IMR-90 (cell line): ENCODE results near the gene IVNS1ABP. TPM values are rescaled to one million over a fixed set of nuclear protein-coding genes. Genes with fewer than 3 reads are reported as not detected.
A peak's percentile ranks its signal among the peaks of the same experiment; 100 is the strongest.

Source experiments
- ATAC-seq: fragments of 200-7000 bp; cut with Tn5 transposase; 2 replicates; pipeline ENCODE4 v1.9.1; 2020; ENCODE audit warnings: low read depth, mild to moderate bottlenecking, moderate library complexity
- BruUV-seq: library from RNA; stranded (reverse); fragments of 400-500 nt; replicated peaks from 2 replicates; lab custom pipeline; 2021; lab: Mats Ljungman, UMichigan
- CTCF ChIA-PET: fragments of 300-600 bp; formaldehyde crosslinking; extraction: SDS; loops from one replicate; lab custom pipeline; 2021; ENCODE audit warnings: antibody characterized with exemption; lab: Yijun Ruan, JAX
- POLR2A ChIA-PET: fragments of 300-600 bp; sonication (Branson Sonifier 250); formaldehyde crosslinking; loops from one replicate; lab custom pipeline; 2022; ENCODE audit warnings: antibody characterized with exemption; ENCODE audit not compliant: unreplicated experiment; lab: Charles Lee
- DNase-seq: peaks from one replicate; pipeline ENCODE4 v3.0.0; 2013
- H2AFZ ChIP-seq: replicated peaks from 2 replicates; pipeline ENCODE3; 2013; ENCODE audit warnings: low read length, mild to moderate bottlenecking; ENCODE audit not compliant: poor library complexity
- H2AK5ac ChIP-seq: 2 replicates; pipeline ENCODE4 v1.6.1; 2013; ENCODE audit warnings: low read depth, low read length, inconsistent platforms
- H2AK9ac ChIP-seq: replicated peaks from 2 replicates; pipeline ENCODE3; 2013; ENCODE audit warnings: mild to moderate bottlenecking, low read depth, low read length, moderate library complexity; ENCODE audit not compliant: poor library complexity
- H2BK120ac ChIP-seq: 2 replicates; pipeline ENCODE4 v1.6.1; 2013; ENCODE audit warnings: low read depth, low read length, inconsistent platforms
- H2BK15ac ChIP-seq: 3 replicates; pipeline ENCODE4 v1.6.1; 2013; ENCODE audit warnings: low read depth, low read length, inconsistent platforms
- H2BK20ac ChIP-seq: 2 replicates; pipeline ENCODE4 v1.6.1; 2013; ENCODE audit warnings: low read depth, mild to moderate bottlenecking, inconsistent platforms, low read length, moderate library complexity
- H2BK5ac ChIP-seq: 2 replicates; pipeline ENCODE4 v1.6.1; 2013; ENCODE audit warnings: mild to moderate bottlenecking, low read depth, low read length, inconsistent platforms; ENCODE audit not compliant: poor library complexity, severe bottlenecking
- H3K14ac ChIP-seq: replicated peaks from 2 replicates; pipeline ENCODE4 v1.6.1; 2013; ENCODE audit warnings: low read depth, low read length, inconsistent platforms
- H3K18ac ChIP-seq: 2 replicates; pipeline ENCODE4 v1.6.1; 2013; ENCODE audit warnings: low read depth, low read length, control low read depth
- H3K23ac ChIP-seq: 2 replicates; pipeline ENCODE4 v1.6.1; 2013; ENCODE audit warnings: low read depth, low read length, inconsistent platforms
- H3K27ac ChIP-seq: 2 replicates; pipeline ENCODE4 v1.5.1; 2013; ENCODE audit warnings: mild to moderate bottlenecking, control low read depth, low read length; ENCODE audit not compliant: insufficient read depth
- H3K27me3 ChIP-seq: 2 replicates; pipeline ENCODE4 v1.6.1; 2013; ENCODE audit warnings: low read length; ENCODE audit not compliant: control insufficient read depth, insufficient read depth
- H3K36me3 ChIP-seq: 2 replicates; pipeline ENCODE4 v1.6.1; 2013; ENCODE audit warnings: low read length, mixed read lengths; ENCODE audit not compliant: control insufficient read depth, insufficient read depth
- H3K4ac ChIP-seq: 2 replicates; pipeline ENCODE4 v1.6.1; 2013; ENCODE audit warnings: low read depth, low read length, inconsistent platforms
- H3K4me1 ChIP-seq: 2 replicates; pipeline ENCODE4 v1.6.1; 2013; ENCODE audit warnings: low read length, mixed read lengths; ENCODE audit not compliant: control insufficient read depth, insufficient read depth
- H3K4me2 ChIP-seq: 2 replicates; pipeline ENCODE4 v1.6.1; 2013; ENCODE audit warnings: low read depth, mild to moderate bottlenecking, control low read depth, low read length, moderate library complexity
- H3K4me3 ChIP-seq: 2 replicates; pipeline ENCODE4 v1.5.1; 2013; ENCODE audit warnings: low read depth, mild to moderate bottlenecking, control low read depth, low read length, moderate library complexity; ENCODE audit not compliant: insufficient read depth
- H3K56ac ChIP-seq: 2 replicates; pipeline ENCODE4 v1.6.1; 2013; ENCODE audit warnings: low read length, inconsistent platforms; ENCODE audit not compliant: insufficient read depth; ENCODE audit errors: extremely low read depth
- H3K79me1 ChIP-seq, 2 experiments: 2 replicates each; pipeline ENCODE4 v1.6.1; 2013; ENCODE audit warnings: low read length in 2 of 2, inconsistent platforms in 1 of 2, low read depth in 1 of 2
- H3K9ac ChIP-seq: 2 replicates; pipeline ENCODE4 v1.6.1; 2013; ENCODE audit warnings: low read depth, low read length, control low read depth
- H3K9me1 ChIP-seq: 2 replicates; pipeline ENCODE4 v1.6.1; 2013; ENCODE audit warnings: low read length, inconsistent platforms; ENCODE audit not compliant: insufficient read depth
- H3K9me3 ChIP-seq: 2 replicates; pipeline ENCODE4 v1.6.1; 2013; ENCODE audit warnings: low read length; ENCODE audit not compliant: control insufficient read depth, insufficient read depth
- H4K20me1 ChIP-seq: 2 replicates; pipeline ENCODE4 v1.6.1; 2013; ENCODE audit warnings: low read length, inconsistent platforms; ENCODE audit not compliant: insufficient read depth
- H4K5ac ChIP-seq: 2 replicates; pipeline ENCODE4 v1.6.1; 2013; ENCODE audit warnings: mild to moderate bottlenecking, low read depth, low read length, control low read depth
- H4K8ac ChIP-seq, 2 experiments: 2 replicates each; pipeline ENCODE4 v1.6.1; 2013; ENCODE audit warnings: low read depth in 2 of 2, low read length in 2 of 2, control low read depth in 1 of 2, inconsistent platforms in 1 of 2
- H4K91ac ChIP-seq: 2 replicates; pipeline ENCODE4 v1.6.1; 2013; ENCODE audit warnings: low read depth, low read length, inconsistent platforms; ENCODE audit not compliant: insufficient read depth
- BHLHE40 ChIP-seq: fragments of 150-350 bp; IDR thresholded peaks from 2 replicates; pipeline ENCODE4 v1.6.1; 2016; ENCODE audit warnings: mild to moderate bottlenecking, low read depth, low read length
- CEBPB ChIP-seq: IDR thresholded peaks from 2 replicates; pipeline ENCODE4 v1.6.1; 2012; ENCODE audit warnings: low read depth, low read length, improper control_type of control experiment
- CHD1 ChIP-seq: IDR thresholded peaks from 2 replicates; pipeline ENCODE4 v1.6.1; 2012; ENCODE audit warnings: low read depth, low read length, improper control_type of control experiment
- ELK1 ChIP-seq: fragments of 150-350 bp; IDR thresholded peaks from 2 replicates; pipeline ENCODE4 v1.6.1; 2016; ENCODE audit warnings: low read depth, mild to moderate bottlenecking, low read length, moderate library complexity, borderline replicate concordance
- FOS ChIP-seq: fragments of 150-350 bp; IDR thresholded peaks from 2 replicates; pipeline ENCODE4 v1.6.1; 2016; ENCODE audit warnings: low read depth, low read length
- MAFK ChIP-seq: IDR thresholded peaks from 2 replicates; pipeline ENCODE4 v1.6.1; 2012; ENCODE audit warnings: low read depth, low read length, improper control_type of control experiment
- MXI1 ChIP-seq: IDR thresholded peaks from 2 replicates; pipeline ENCODE4 v1.6.1; 2012; ENCODE audit warnings: low read depth, mild to moderate bottlenecking, low read length, moderate library complexity, borderline replicate concordance
- NFE2L2 ChIP-seq: fragments of 150-350 bp; IDR thresholded peaks from 2 replicates; pipeline ENCODE4 v1.6.1; 2016; ENCODE audit warnings: low read depth, mild to moderate bottlenecking, low read length
- POLR2A ChIP-seq: IDR thresholded peaks from 2 replicates; pipeline ENCODE4 v1.6.1; 2012; ENCODE audit warnings: mild to moderate bottlenecking, low read depth, low read length
- RAD21 ChIP-seq: IDR thresholded peaks from 2 replicates; pipeline ENCODE4 v1.6.1; 2012; ENCODE audit warnings: low read length, improper control_type of control experiment
- RCOR1 ChIP-seq: IDR thresholded peaks from 2 replicates; pipeline ENCODE4 v1.6.1; 2012; ENCODE audit warnings: mild to moderate bottlenecking, low read length, improper control_type of control experiment; ENCODE audit not compliant: insufficient replicate concordance
- RFX5 ChIP-seq: IDR thresholded peaks from 2 replicates; pipeline ENCODE4 v1.8.0; 2012; ENCODE audit warnings: low read depth, mild to moderate bottlenecking, low read length, moderate library complexity
- SMC3 ChIP-seq: fragments of 150-350 bp; IDR thresholded peaks from 2 replicates; pipeline ENCODE4 v1.6.1; 2016; ENCODE audit warnings: low read depth, mild to moderate bottlenecking, antibody characterized with exemption, low read length, moderate library complexity
- USF2 ChIP-seq: fragments of 150-350 bp; IDR thresholded peaks from 2 replicates; pipeline ENCODE4 v1.6.1; 2017; ENCODE audit warnings: mild to moderate bottlenecking, antibody characterized with exemption, low read length, low read depth
- WGBS, 2 experiments: methylation state at CpG; one replicate each; pipeline versions ENCODE4 v1.1.5 to v1.1.7; 2013; ENCODE audit warnings: missing lambda C conversion rate in 2 of 2; ENCODE audit not compliant: insufficient read length in 1 of 2; ENCODE audit errors: extremely low coverage in 2 of 2; 5-methylcytosine and 5-hydroxymethylcytosine counted together
- dilution Hi-C: fragments of 300-500 bp; cut with HindIII; formaldehyde crosslinking; loops from one replicate; pipeline ENCODE4 v1.14.3; 2018; ENCODE audit warnings: low sequenced_read_pairs; ENCODE audit not compliant: unreplicated experiment
- in situ Hi-C: fragments of 300-500 bp; cut with MboI; formaldehyde crosslinking; loops from 3 replicates; pipeline ENCODE4 v1.14.3; 2019; ENCODE audit warnings: low sequenced_read_pairs, inconsistent platforms, mixed read lengths
- intact Hi-C: fragments of 100-400 bp; cut with micrococcal nuclease; formaldehyde crosslinking; loops from 2 replicates; pipeline ENCODE4 v1.10.0; 2022
- polyA plus RNA-seq, 3 experiments: library from polyadenylated mRNA; depleted of rRNA; stranded (reverse); fragments of >200 nt; gene quantifications; 2 replicates each; pipeline ENCODE4 v1.2.3, GENCODE V29; 2012; ENCODE audit warnings: low replicate concordance in 1 of 3
- total RNA-seq: library from RNA; depleted of rRNA; stranded (reverse); fragments of >200 nt; gene quantifications from 2 replicates; pipeline ENCODE4 v1.2.3, GENCODE V29; 2012
- TF ChIP-seq, protein P1 (sequence below): conservative IDR thresholded peaks from 2 replicates; pipeline ENCODE4 v1.5.1; 2012; ENCODE audit warnings: mild to moderate bottlenecking, low read depth, low read length, improper control_type of control experiment

IVNS1ABP gene
- total and polyA plus RNA-seq, 2 of the 4 experiments (the other 2 are of a cell fraction) = 21.8 to 26.7 TPM

DNA sequence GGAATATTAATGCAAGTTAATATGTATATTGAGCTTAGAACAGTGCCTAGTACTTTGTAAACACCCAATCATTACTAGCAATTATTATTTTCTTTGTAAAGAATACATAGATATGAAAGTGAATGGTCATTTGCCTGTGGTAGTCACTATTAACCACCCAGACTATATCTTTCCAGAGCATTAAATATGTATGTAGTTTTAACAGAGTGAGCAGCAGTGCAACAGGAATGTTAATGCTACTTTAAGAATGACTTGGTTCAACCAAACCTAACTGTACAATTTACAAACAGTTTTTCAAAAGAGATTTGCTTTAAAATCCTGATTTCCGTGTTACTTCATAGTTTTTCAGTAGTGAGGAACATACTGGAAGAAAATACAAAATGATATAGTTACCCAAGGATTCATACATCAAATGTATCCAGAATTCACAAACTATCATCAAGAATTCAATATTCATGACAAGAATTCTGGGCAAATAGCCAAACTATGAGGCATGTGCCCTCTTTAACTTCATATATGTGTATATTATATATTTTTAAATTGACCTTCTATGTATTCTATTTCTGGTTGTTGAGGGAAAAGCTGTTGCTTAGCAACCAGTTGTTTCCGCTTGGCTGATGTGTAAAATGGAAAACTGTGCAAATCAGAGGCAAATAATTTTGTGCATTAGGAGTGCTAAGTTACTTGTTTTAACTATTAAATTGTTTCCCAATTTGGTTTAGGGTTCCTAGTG, 34.9 kb upstream of the IVNS1ABP start:
- H3K4ac ChIP-seq = no peak overlapping the region
- BruUV-seq = no TSS peak
- no peak for ATAC-seq

More for the DNA sequence above, 34.9 kb upstream of the IVNS1ABP start:
- Histone ChIP-seq H3K36me3 (no peaks in the 10 kb centered on the region), H3K9me1 (no peaks in the 10 kb centered on the region; the same call in 1 of the 2 replicates), H3K27me3 (no peaks in the 10 kb centered on the region), H4K8ac (no peak overlapping the region), H2AK9ac (no peak overlapping the region), H4K20me1 (no peaks in the 10 kb centered on the region), H3K4me1 (no peaks in the 10 kb centered on the region), H3K4me2 (no peak overlapping the region), H4K91ac (no peak overlapping the region), H3K9ac (no peak overlapping the region), H2BK5ac (no peak overlapping the region), H3K18ac (no peak overlapping the region), H2BK20ac (no peak overlapping the region), H3K27ac (no peak overlapping the region), H3K9me3 (no peaks in the 10 kb centered on the region), H4K5ac (no peak overlapping the region), H2AFZ (no peak overlapping the region), H3K56ac (no peak overlapping the region), H2BK120ac (no peak overlapping the region), H3K14ac (no peak overlapping the region), H2BK15ac (no peak overlapping the region), H2AK5ac (no peak overlapping the region), H3K4me3 (no peak overlapping the region), H3K79me1 (no peaks in the 10 kb centered on the region), H3K23ac (no peak overlapping the region)
- CTCF ChIA-PET = no interaction called here
- TF ChIP-seq, protein P1, sequence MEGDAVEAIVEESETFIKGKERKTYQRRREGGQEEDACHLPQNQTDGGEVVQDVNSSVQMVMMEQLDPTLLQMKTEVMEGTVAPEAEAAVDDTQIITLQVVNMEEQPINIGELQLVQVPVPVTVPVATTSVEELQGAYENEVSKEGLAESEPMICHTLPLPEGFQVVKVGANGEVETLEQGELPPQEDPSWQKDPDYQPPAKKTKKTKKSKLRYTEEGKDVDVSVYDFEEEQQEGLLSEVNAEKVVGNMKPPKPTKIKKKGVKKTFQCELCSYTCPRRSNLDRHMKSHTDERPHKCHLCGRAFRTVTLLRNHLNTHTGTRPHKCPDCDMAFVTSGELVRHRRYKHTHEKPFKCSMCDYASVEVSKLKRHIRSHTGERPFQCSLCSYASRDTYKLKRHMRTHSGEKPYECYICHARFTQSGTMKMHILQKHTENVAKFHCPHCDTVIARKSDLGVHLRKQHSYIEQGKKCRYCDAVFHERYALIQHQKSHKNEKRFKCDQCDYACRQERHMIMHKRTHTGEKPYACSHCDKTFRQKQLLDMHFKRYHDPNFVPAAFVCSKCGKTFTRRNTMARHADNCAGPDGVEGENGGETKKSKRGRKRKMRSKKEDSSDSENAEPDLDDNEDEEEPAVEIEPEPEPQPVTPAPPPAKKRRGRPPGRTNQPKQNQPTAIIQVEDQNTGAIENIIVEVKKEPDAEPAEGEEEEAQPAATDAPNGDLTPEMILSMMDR = no peak
- TF ChIP-seq RCOR1 = no peak
- no peak for TF ChIP-seq SMC3
- no peak for TF ChIP-seq CEBPB
- TF ChIP-seq RFX5 = no peak
- TF ChIP-seq POLR2A = no peak
- no peak for TF ChIP-seq FOS
- TF ChIP-seq BHLHE40 = no peak
- TF ChIP-seq USF2 = no peak
- no peak for TF ChIP-seq ELK1
- TF ChIP-seq RAD21 = no peak
- no peak for TF ChIP-seq MAFK
- TF ChIP-seq NFE2L2 = no peak
- no peak for TF ChIP-seq CHD1
- TF ChIP-seq MXI1 = no peak
- intact Hi-C loops (no loop called here), in situ Hi-C loops (no loop called here), dilution Hi-C loops (no loop called here)
- WGBS, 2 experiments = no CpG with 5 or more reads among the region's 2 CpGs
- peak; percentile 32 for DNase-seq
- POLR2A ChIA-PET = no interaction called here
